Stimulated activated naive CD8-positive, alpha-beta T cell treated with anti-CD3 and anti-CD28 coated beads, Interleukin-15, amount 100 ng/mL, for 72 hours (primary cell): ENCODE measurements around the gene OLFM1.
"Not testable (repeated sequence)": the region's sequence is repeated elsewhere in the genome, so short reads cannot be mapped to it uniquely, and the experiment has no call there.

ENCODE experiments used
- ATAC-seq: fragments of 150-1000 bp; cut with Tn5 transposase; 2 replicates; pipeline ENCODE4 v1.10.0; 2021; ENCODE audit warnings: mild to moderate bottlenecking, moderate library complexity
- DNase-seq, 2 donors: peaks; one replicate each; pipeline ENCODE4 v3.0.0; 2021 to 2022
- H3K27ac Mint-ChIP-seq, 2 donors: one replicate each; pipeline ENCODE4 v1.8.0; 2022; ENCODE audit warnings: mild to moderate bottlenecking in 2 of 2, mixed read lengths in 2 of 2, moderate library complexity in 2 of 2
- H3K27me3 Mint-ChIP-seq: one replicate; pipeline ENCODE4 v1.8.0; 2022; ENCODE audit warnings: mixed read lengths
- H3K4me1 Mint-ChIP-seq: one replicate; pipeline ENCODE4 v1.8.0; 2022; ENCODE audit warnings: mild to moderate bottlenecking, mixed read lengths
- H3K4me3 Mint-ChIP-seq, 2 donors: one replicate each; pipeline ENCODE4 v1.8.0; 2022; ENCODE audit warnings: mild to moderate bottlenecking in 2 of 2, mixed read lengths in 2 of 2, moderate library complexity in 1 of 2
- H3K9me3 Mint-ChIP-seq, 2 donors: one replicate each; pipeline ENCODE4 v1.8.0; 2022; ENCODE audit warnings: mixed read lengths in 2 of 2

Gene OLFM1

GRCh38 chr9:135151757-135152613 lies 64.5 kb downstream of the OLFM1 start:
- Mint-ChIP-seq H3K27me3 (peaks cover 21% of the 10 kb centered on the region), H3K27ac (peak overlapping the region in 1 of 2 donors; percentile 69), H3K4me3 (no peak overlapping the region), H3K4me1 (no peaks in the 10 kb centered on the region), H3K9me3 (peaks cover 0 to 35% of the 10 kb centered on the region in 2 donors)
- DNase-seq: no peak
- no peak for ATAC-seq

GRCh38 chr9:135152614-135153334 lies 65.3 kb downstream of the OLFM1 start:
- Mint-ChIP-seq H3K4me3 (no peak overlapping the region), H3K27me3 (peaks cover 29% of the 10 kb centered on the region), H3K9me3 (peaks cover 0 to 40% of the 10 kb centered on the region in 2 donors), H3K4me1 (no peaks in the 10 kb centered on the region), H3K27ac (no peak overlapping the region)
- no peak for ATAC-seq
- DNase-seq: no peak

- peaks cover 27% of the 10 kb centered on the region for H3K27me3 Mint-ChIP-seq
- H3K4me3 Mint-ChIP-seq: no peak overlapping the region
Observed at GRCh38 chr9:135154050-135154615, 66.7 kb downstream of the OLFM1 start.

GRCh38 chr9:135155396-135155795 lies 67.9 kb downstream of the OLFM1 start:
- H3K4me1 Mint-ChIP-seq: no peaks in the 10 kb centered on the region
- H3K9me3 Mint-ChIP-seq: peaks cover 0 to 23% of the 10 kb centered on the region in 2 donors
- no peak overlapping the region for H3K4me3 Mint-ChIP-seq
- peaks cover 27% of the 10 kb centered on the region for H3K27me3 Mint-ChIP-seq
- no peak for ATAC-seq
- no peak overlapping the region for H3K27ac Mint-ChIP-seq
- DNase-seq: no peak

More at GRCh38 chr9:135154050-135154615, 66.7 kb downstream of the OLFM1 start:
- Mint-ChIP-seq H3K4me1 (no peaks in the 10 kb centered on the region), H3K27ac (no peak overlapping the region), H3K9me3 (peaks cover 0 to 30% of the 10 kb centered on the region in 2 donors)
- ATAC-seq: no peak
- no peak for DNase-seq

GRCh38 chr9:135156525-135157510 lies 69.3 kb downstream of the OLFM1 start:
- Mint-ChIP-seq H3K27me3 (peaks cover 27% of the 10 kb centered on the region), H3K27ac (no peak overlapping the region), H3K4me3 (no peak overlapping the region), H3K4me1 (no peaks in the 10 kb centered on the region), H3K9me3 (peaks cover 0 to 9% of the 10 kb centered on the region in 2 donors)
- ATAC-seq (no peak), DNase-seq (peak in 1 of 2 donors; percentile 4)

GRCh38 chr9:135157856-135158563 lies 70.5 kb downstream of the OLFM1 start:
- Mint-ChIP-seq H3K27me3 (peaks cover 27% of the 10 kb centered on the region), H3K27ac (no peak overlapping the region), H3K4me3 (no peak overlapping the region), H3K9me3 (peaks cover 0 to 7% of the 10 kb centered on the region in 2 donors), H3K4me1 (no peaks in the 10 kb centered on the region)
- DNase-seq: no peak
- ATAC-seq: no peak

GRCh38 chr9:135158564-135158937 lies 71.1 kb downstream of the OLFM1 start:
- peaks cover 0 to 7% of the 10 kb centered on the region in 2 donors for H3K9me3 Mint-ChIP-seq
- H3K4me1 Mint-ChIP-seq: no peaks in the 10 kb centered on the region
- H3K27me3 Mint-ChIP-seq: peaks cover 27% of the 10 kb centered on the region
- ATAC-seq (no peak), DNase-seq (no peak)
- no peak overlapping the region for H3K4me3 Mint-ChIP-seq
- H3K27ac Mint-ChIP-seq: no peak overlapping the region

- no peak for DNase-seq
- ATAC-seq: no peak
- Mint-ChIP-seq H3K27ac (no peak overlapping the region), H3K4me3 (no peak overlapping the region), H3K27me3 (peaks cover 20% of the 10 kb centered on the region), H3K9me3 (peaks cover 0 to 7% of the 10 kb centered on the region in 2 donors), H3K4me1 (no peaks in the 10 kb centered on the region)
Observed at GRCh38 chr9:135159801-135160200, 72.3 kb downstream of the OLFM1 start.

- peaks cover 28% of the 10 kb centered on the region for H3K27me3 Mint-ChIP-seq
- H3K4me1 Mint-ChIP-seq: no peaks in the 10 kb centered on the region
- no peak overlapping the region for H3K4me3 Mint-ChIP-seq
- no peak for DNase-seq
- no peak for ATAC-seq
- H3K9me3 Mint-ChIP-seq: peaks cover 0 to 7% of the 10 kb centered on the region in 2 donors
- no peak overlapping the region for H3K27ac Mint-ChIP-seq
Observed at GRCh38 chr9:135160862-135161261, 73.4 kb downstream of the OLFM1 start.

- not testable (repeated sequence) for H3K9me3 Mint-ChIP-seq, H3K4me1 Mint-ChIP-seq, DNase-seq, ATAC-seq, H3K4me3 Mint-ChIP-seq, H3K27ac Mint-ChIP-seq
- H3K27me3 Mint-ChIP-seq: peaks cover 16% of the 10 kb centered on the region
Observed at GRCh38 chr9:135162599-135162998, 75.1 kb downstream of the OLFM1 start.

GRCh38 chr9:135163023-135163780 lies 75.7 kb downstream of the OLFM1 start:
- no peak overlapping the region for H3K27ac Mint-ChIP-seq
- H3K4me1 Mint-ChIP-seq: no peaks in the 10 kb centered on the region
- DNase-seq: no peak
- H3K4me3 Mint-ChIP-seq: no peak overlapping the region
- no peaks in the 10 kb centered on the region for H3K9me3 Mint-ChIP-seq
- ATAC-seq: no peak
- peaks cover 10% of the 10 kb centered on the region for H3K27me3 Mint-ChIP-seq

GRCh38 chr9:135164036-135164435 lies 76.6 kb downstream of the OLFM1 start:
- Mint-ChIP-seq H3K27ac (no peak overlapping the region), H3K9me3 (no peaks in the 10 kb centered on the region), H3K27me3 (peaks cover 8% of the 10 kb centered on the region), H3K4me3 (no peak overlapping the region), H3K4me1 (no peaks in the 10 kb centered on the region)
- ATAC-seq (no peak), DNase-seq (no peak)

- Mint-ChIP-seq H3K27ac (no peak overlapping the region), H3K27me3 (peaks cover 8% of the 10 kb centered on the region), H3K4me1 (no peaks in the 10 kb centered on the region), H3K9me3 (no peaks in the 10 kb centered on the region), H3K4me3 (no peak overlapping the region)
- DNase-seq (no peak), ATAC-seq (no peak)
Observed at GRCh38 chr9:135165003-135165711, 77.7 kb downstream of the OLFM1 start.
